Uterus (tissue), 4 donors: Measurements from ENCODE around the gene TIMM13. TPM values are rescaled to one million over a fixed set of nuclear protein-coding genes. Genes with fewer than 3 reads are reported as not detected.

ENCODE experiments used
- DNase-seq, 2 donors: peaks; one replicate each; pipeline ENCODE4 v3.0.0-alpha.2; 2019 to 2020
- H3K27ac ChIP-seq, 2 donors: fragments of 200-600 bp; sonication (generic); 1 replicate in 1 of 2; 2 replicates in 1 of 2; pipeline ENCODE4 v1.5.1; 2016 to 2018
- H3K27me3 ChIP-seq, 2 donors: fragments of 200-600 bp; sonication (generic); one replicate each; pipeline ENCODE4 v1.5.1; 2018 to 2019; ENCODE audit warnings: control low read depth in 1 of 2
- H3K36me3 ChIP-seq, 2 donors: fragments of 200-600 bp; sonication (generic); one replicate each; pipeline ENCODE4 v1.5.1; 2019; ENCODE audit warnings: control low read depth in 1 of 2
- H3K4me1 ChIP-seq, 2 donors: fragments of 200-600 bp; sonication (generic); one replicate each; pipeline ENCODE4 v1.5.1; 2018 to 2019; ENCODE audit warnings: control low read depth in 1 of 2
- H3K4me3 ChIP-seq, 2 donors: fragments of 200-600 bp; sonication (generic); 1 replicate in 1 of 2; 2 replicates in 1 of 2; pipeline ENCODE4 v1.5.1; 2018 to 2019; ENCODE audit warnings: mild to moderate bottlenecking in 1 of 2
- H3K9me3 ChIP-seq, 2 donors: fragments of 200-600 bp; sonication (generic); one replicate each; pipeline ENCODE4 v1.5.1; 2019; ENCODE audit warnings: control low read depth in 1 of 2
- POLR2A ChIP-seq, 2 donors: fragments of 450-650 bp; IDR thresholded peaks; one replicate each; pipeline ENCODE4 v1.6.1; 2016; ENCODE audit warnings: antibody characterized with exemption in 2 of 2, mild to moderate bottlenecking in 1 of 2, moderate library complexity in 1 of 2
- intact Hi-C: fragments of 100-400 bp; cut with DNase I; formaldehyde crosslinking; loops from one replicate; pipeline ENCODE4 v1.15.1; 2023; ENCODE audit warnings: low total_unique reads
- total RNA-seq, 4 donors: library from RNA; depleted of rRNA in 3 of 4; stranded (reverse); fragments of >200 nt in 3 of 4; gene quantifications; one replicate each; pipeline versions ENCODE4 v1.1.0 to v1.2.4, GENCODE V29; 2014 to 2023
- TF ChIP-seq, protein P1 (sequence below), 4 experiments: fragments of 200-600 bp in 2 of 4; fragments of 450-650 bp in 2 of 4; sonication (generic) in 2 of 4; IDR thresholded peaks; one replicate each; pipeline ENCODE4 v1.5.1; 2016 to 2019; ENCODE audit warnings: antibody characterized with exemption in 4 of 4, mild to moderate bottlenecking in 2 of 4, moderate library complexity in 1 of 4
- donor health status: DM: yes; HTN: yes; CAD: no.

The TIMM13 gene
- total RNA-seq, 4 donors from 2014 or later, result 6.5 to 53.8 (median 31.9) TPM

DNA sequence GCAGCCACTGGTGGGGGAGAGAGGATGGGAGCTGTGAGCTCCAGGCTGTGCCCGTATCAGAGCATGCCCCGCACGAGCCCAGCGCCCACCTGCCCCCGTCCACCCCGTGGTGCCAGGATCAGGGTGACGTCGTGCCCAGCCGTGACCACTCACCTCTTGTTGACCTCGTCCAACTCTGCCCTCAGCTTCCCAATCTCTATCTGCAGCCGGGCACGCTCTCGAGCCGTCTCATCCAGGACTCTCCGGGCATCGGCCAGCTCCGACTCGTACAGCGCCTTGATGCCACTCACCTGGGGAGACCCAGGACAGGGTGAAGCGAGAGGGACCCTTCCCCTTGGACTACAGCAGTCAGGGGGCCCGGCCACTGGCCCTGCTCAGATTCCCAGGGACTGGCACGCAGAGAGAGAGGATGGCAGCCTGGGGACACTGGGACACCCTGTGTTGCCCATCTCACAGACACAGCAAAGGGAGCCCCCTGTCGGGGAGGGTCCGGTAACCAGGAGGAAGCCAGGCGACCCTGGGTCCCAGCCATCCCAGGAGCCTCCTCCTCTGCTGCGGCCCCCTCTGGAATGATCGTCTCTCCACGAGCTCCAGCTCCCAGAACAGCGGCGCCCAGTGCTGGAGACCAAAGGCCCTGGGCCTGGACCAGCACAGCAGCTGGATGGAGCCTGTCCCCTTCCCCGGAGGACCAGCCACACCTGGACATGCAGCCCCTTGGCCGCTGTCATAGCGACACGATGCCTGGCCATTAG, 17.0 kb upstream of the TIMM13 start:
- Histone ChIP-seq H3K36me3 (no peaks in the 10 kb centered on the region), H3K4me3 (no peak overlapping the region), H3K4me1 (no peaks in the 10 kb centered on the region), H3K27ac (no peak overlapping the region), H3K27me3 (no peaks in the 10 kb centered on the region), H3K9me3 (no peaks in the 10 kb centered on the region)
- DNase-seq, result no peak
- TF ChIP-seq, protein P1, sequence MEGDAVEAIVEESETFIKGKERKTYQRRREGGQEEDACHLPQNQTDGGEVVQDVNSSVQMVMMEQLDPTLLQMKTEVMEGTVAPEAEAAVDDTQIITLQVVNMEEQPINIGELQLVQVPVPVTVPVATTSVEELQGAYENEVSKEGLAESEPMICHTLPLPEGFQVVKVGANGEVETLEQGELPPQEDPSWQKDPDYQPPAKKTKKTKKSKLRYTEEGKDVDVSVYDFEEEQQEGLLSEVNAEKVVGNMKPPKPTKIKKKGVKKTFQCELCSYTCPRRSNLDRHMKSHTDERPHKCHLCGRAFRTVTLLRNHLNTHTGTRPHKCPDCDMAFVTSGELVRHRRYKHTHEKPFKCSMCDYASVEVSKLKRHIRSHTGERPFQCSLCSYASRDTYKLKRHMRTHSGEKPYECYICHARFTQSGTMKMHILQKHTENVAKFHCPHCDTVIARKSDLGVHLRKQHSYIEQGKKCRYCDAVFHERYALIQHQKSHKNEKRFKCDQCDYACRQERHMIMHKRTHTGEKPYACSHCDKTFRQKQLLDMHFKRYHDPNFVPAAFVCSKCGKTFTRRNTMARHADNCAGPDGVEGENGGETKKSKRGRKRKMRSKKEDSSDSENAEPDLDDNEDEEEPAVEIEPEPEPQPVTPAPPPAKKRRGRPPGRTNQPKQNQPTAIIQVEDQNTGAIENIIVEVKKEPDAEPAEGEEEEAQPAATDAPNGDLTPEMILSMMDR (IDR thresholded peaks at IDR 0.05), result no peak
- no peak for TF ChIP-seq POLR2A (IDR thresholded peaks at IDR 0.05)
- intact Hi-C loops, result no loop called here

DNA sequence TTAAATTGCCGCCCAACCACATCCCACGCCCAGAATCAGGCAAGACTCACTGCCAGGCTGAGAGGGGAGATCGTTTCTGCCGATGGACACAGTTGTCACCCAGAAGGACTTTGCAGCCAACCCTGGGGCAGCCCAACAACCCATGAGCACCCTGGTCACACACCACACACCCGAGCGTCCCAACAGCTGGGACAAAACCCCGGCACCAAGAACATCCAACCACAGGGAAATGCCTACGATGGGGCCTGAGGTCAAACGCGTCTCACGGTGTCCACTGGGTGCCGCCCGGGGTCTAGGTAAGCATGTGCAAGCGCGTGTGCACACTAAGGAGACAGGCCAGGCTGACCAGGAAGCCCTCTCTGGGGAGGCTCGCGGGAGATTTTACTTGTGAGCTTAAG, 16.4 kb upstream of the TIMM13 start:
- no peak for DNase-seq

GRCh38 chr19:2443116-2443784, 15.9 kb upstream of the TIMM13 start:
- Histone ChIP-seq H3K27me3 (no peaks in the 10 kb centered on the region), H3K27ac (no peak overlapping the region), H3K4me1 (no peaks in the 10 kb centered on the region), H3K4me3 (no peak overlapping the region), H3K9me3 (no peaks in the 10 kb centered on the region), H3K36me3 (no peaks in the 10 kb centered on the region)
- no peak for DNase-seq
- TF ChIP-seq POLR2A (IDR thresholded peaks at IDR 0.05), result no peak
- TF ChIP-seq, protein P1 (IDR thresholded peaks at IDR 0.05), result no peak
- intact Hi-C loops, result no loop called here

More for the DNA sequence above, 16.4 kb upstream of the TIMM13 start:
- TF ChIP-seq POLR2A (IDR thresholded peaks at IDR 0.05), result no peak
- TF ChIP-seq, protein P1 (IDR thresholded peaks at IDR 0.05), result no peak
- no peak overlapping the region for H3K27ac ChIP-seq
- intact Hi-C loops, result no loop called here
- no peak overlapping the region for H3K4me3 ChIP-seq
- no peaks in the 10 kb centered on the region for H3K36me3 ChIP-seq
- H3K4me1 ChIP-seq, result no peaks in the 10 kb centered on the region
- H3K9me3 ChIP-seq, result no peaks in the 10 kb centered on the region
- H3K27me3 ChIP-seq, result no peaks in the 10 kb centered on the region

GRCh38 chr19:2441096-2441752, 13.8 kb upstream of the TIMM13 start:
- no peak for TF ChIP-seq POLR2A (IDR thresholded peaks at IDR 0.05)
- TF ChIP-seq, protein P1 (IDR thresholded peaks at IDR 0.05), result no peak
- intact Hi-C loops, result no loop called here
- no peak overlapping the region for H3K27ac ChIP-seq
- no peak overlapping the region for H3K4me3 ChIP-seq
- H3K4me1 ChIP-seq, result no peaks in the 10 kb centered on the region
- H3K36me3 ChIP-seq, result no peaks in the 10 kb centered on the region
- DNase-seq, result no peak
- no peaks in the 10 kb centered on the region for H3K27me3 ChIP-seq
- H3K9me3 ChIP-seq, result no peaks in the 10 kb centered on the region

- TF ChIP-seq POLR2A (IDR thresholded peaks at IDR 0.05), result no peak
- DNase-seq, result no peak
- Histone ChIP-seq H3K27ac (no peak overlapping the region), H3K36me3 (no peaks in the 10 kb centered on the region), H3K27me3 (no peaks in the 10 kb centered on the region), H3K4me3 (no peak overlapping the region), H3K4me1 (no peaks in the 10 kb centered on the region), H3K9me3 (no peaks in the 10 kb centered on the region)
- intact Hi-C loops, result no loop called here
Observed at GRCh38 chr19:2440515-2440914, 13.1 kb upstream of the TIMM13 start.
